WI38 (cell line): ENCODE data around the gene BAIAP2.

Experiments used
- H3K4me3 ChIP-seq: 2 replicates; pipeline ENCODE4 v1.5.1; 2011; ENCODE audit warnings: low read depth, mild to moderate bottlenecking, control low read depth, low read length
- TF ChIP-seq, protein P1 (sequence below): IDR thresholded peaks from 2 replicates; pipeline ENCODE4 v1.5.1; 2012; ENCODE audit warnings: low read depth, mild to moderate bottlenecking, control low read depth, low read length

BAIAP2 gene

DNA sequence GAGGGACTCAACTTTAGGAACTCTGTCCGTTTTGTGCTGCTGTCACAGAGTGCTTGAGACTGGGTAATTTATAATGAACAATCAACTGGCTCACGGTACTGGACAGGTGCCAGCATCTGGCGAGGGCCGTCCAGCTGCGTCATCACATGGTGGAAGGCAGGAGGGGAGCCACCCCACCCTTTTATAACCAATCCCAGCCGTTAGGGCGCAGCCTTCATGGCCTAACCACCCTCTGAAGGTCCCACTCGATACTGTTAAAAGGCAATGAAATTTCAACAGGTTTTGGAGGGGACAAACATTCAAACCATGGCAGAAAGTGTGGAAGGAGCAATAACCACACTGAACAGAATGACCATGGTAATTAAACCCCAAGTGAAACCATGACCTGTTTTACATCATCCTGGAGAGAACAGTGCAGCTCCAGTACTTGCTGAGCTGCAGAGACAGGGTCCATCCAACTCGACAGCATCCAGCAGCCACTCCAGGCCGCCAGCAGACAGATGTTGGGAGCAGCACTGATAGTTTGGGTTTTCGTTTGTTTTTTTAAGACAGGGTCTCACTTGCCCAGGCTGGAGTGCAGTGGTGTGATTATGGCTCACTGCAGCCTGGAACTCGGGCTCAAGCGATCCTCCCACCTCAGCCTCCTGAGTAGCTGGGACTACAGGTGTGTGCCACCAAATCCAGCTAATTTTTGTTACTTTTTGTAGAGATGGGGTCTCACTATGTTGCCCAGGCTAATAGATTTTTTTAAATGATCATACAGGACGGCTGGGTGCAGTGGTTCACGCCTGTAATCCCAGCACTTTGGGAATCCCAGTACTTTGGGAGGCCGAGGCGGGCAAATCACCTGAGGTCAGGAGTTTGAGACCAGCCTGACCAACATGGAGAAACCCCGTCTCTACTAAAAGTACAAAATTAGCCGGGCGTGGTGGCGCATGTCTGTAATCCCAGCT is 32.3 kb upstream of the BAIAP2 start:
- no peak overlapping the region for H3K4me3 ChIP-seq
- TF ChIP-seq, protein P1, sequence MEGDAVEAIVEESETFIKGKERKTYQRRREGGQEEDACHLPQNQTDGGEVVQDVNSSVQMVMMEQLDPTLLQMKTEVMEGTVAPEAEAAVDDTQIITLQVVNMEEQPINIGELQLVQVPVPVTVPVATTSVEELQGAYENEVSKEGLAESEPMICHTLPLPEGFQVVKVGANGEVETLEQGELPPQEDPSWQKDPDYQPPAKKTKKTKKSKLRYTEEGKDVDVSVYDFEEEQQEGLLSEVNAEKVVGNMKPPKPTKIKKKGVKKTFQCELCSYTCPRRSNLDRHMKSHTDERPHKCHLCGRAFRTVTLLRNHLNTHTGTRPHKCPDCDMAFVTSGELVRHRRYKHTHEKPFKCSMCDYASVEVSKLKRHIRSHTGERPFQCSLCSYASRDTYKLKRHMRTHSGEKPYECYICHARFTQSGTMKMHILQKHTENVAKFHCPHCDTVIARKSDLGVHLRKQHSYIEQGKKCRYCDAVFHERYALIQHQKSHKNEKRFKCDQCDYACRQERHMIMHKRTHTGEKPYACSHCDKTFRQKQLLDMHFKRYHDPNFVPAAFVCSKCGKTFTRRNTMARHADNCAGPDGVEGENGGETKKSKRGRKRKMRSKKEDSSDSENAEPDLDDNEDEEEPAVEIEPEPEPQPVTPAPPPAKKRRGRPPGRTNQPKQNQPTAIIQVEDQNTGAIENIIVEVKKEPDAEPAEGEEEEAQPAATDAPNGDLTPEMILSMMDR, result no peak

DNA sequence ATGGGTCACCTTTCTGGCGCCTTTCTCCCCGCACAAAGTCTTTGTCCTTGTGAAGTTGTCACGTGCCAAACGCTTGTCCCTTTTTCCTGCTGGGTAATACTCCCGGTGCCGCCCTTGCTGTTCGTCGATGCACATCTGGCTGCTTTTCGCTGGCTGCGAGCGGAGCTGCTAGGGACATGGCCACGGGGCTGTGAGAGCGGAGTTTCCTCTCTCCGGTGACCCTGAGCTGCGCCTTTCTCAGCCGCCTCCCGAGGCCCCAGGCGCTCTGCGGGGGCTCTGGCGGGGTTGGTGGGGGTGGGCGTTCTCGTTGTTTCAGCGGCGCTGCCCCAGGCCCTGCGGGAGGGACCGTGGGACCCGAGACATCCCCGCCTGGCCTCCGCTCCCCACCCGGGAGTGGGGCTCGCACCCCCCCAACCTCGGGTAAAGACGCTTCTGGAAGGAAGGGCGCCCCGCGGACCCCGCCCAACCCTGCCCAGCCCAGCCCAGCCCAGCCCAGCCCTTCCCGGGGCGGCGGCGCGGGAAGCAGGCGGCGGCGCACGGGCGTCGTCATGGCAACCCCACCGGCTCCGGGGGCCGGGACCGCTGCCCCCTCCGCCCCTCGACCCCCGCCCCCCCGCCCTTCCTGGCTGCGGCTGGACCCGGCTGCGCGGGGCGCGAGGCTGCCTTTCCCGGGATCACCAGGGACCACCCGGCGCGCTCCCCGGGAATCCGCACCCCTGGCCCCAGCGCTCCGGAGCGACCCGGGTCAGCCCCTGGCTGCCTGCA is 31.1 kb upstream of the BAIAP2 start:
- TF ChIP-seq, protein P1, result no peak
- peak overlapping the region; percentile 23; the same call in 1 of the 2 replicates for H3K4me3 ChIP-seq

DNA sequence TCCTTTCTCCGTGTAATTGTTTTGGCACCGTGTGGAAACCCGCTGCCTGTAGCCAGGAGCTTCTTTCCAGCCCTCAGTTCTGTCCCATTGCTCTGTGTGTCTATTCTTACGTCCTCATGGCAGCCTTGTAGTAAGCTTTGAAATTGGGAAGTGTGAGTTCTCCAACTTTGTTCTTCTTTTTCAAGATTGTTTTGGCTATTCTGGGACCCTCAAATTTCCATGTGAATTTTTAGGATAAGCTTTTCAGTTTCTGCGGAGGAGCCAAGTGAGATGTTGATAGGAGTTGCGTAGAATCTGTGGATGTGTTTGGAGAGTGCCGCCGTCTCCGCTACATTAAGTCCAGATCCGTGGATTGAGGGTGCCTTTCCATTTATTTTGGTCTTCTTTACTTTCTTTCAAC is 28.1 kb upstream of the BAIAP2 start:
- TF ChIP-seq, protein P1, result no peak
- H3K4me3 ChIP-seq, result no peak overlapping the region

DNA sequence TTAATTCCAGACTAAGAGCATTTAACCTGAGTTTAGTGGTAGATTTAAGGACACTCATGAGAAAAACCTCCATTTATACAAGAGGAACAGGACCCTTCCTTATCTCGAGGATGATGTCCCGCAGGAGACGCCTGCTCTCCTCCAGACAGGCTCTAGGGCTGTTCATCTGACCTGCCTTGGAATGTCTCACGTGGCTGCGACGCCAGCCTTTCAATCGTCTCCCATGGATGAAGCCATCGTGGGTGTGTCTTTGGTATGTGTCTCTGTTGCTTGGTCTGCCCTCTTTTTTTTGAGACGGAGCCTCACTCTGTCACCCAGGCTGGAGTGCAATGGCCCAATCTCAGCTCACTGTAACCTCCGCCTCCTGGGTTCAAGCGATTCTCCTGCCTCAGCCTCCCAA is 26.8 kb upstream of the BAIAP2 start:
- no peak overlapping the region for H3K4me3 ChIP-seq
- TF ChIP-seq, protein P1, result no peak

DNA sequence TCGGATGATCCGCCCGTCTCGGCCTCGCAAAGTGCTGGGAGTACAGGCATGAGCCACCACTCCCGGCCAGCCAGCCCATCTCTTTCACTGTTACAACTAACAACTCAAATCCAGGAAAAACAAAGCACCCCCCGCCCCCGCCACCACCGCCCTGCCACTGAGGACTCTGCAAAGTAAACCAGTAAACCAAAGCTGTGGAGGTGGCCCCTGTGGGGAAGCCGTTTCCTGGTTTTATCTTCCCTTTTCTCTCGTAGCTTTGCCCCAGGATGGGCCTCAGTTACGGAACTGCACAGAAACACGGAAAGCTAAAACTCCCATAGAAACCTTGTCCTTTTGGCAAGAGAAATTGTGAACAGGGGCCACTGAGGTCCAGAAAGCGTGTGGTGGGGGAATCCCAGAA is 25.8 kb upstream of the BAIAP2 start:
- TF ChIP-seq, protein P1, result no peak
- H3K4me3 ChIP-seq, result no peak overlapping the region

DNA sequence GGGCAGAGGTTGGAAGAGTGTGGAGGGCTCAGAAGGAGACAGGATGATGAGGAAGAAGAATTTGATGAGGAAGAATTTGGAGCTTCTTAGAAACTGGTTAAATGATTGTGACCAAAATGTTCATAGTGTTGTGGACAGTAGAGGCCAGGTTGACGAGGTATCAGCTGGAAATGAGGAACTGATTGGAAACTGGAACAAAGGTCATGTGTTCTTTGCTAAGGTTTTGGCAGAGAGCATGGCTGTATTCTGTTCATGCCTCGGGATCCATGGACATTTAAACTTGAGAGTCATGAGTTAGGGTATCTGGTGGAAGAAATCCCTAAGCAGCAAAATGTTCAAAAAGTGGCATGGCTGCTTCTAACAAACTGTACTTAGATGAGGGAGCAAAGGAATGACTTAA is 24.0 kb upstream of the BAIAP2 start:
- TF ChIP-seq, protein P1, result no peak
- no peak overlapping the region for H3K4me3 ChIP-seq

DNA sequence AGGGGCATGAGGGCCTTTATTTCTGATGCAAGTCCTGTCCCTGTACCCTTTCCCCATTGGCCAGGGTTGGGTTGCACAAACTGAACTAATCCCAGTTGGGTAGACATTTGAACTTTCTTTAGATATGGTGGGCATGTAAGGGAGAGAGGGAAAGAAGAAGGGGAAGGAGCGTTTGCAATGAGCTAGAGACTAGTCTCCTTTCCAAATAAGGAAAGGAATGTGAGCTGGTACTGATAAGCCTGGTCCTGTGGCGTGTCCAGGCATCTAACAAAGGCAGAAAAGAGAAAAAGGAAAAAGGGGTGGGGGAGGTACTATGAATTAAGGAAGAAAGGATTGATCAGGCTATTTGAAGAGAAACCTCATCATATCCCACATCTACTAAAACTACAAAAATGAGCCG is 23.0 kb upstream of the BAIAP2 start:
- TF ChIP-seq, protein P1, result no peak
- no peak overlapping the region for H3K4me3 ChIP-seq
